Measurements from ENCODE around the gene ADCYAP1. TPM values are rescaled to one million over a fixed set of nuclear protein-coding genes. Genes with fewer than 3 reads are reported as not detected.
A peak's percentile ranks its signal among the peaks of the same experiment; 100 is the strongest.

ADCYAP1 gene
- not detected in 2 replicates for total RNA-seq (2021)
- long read RNA-seq, result 0 reads

DNA sequence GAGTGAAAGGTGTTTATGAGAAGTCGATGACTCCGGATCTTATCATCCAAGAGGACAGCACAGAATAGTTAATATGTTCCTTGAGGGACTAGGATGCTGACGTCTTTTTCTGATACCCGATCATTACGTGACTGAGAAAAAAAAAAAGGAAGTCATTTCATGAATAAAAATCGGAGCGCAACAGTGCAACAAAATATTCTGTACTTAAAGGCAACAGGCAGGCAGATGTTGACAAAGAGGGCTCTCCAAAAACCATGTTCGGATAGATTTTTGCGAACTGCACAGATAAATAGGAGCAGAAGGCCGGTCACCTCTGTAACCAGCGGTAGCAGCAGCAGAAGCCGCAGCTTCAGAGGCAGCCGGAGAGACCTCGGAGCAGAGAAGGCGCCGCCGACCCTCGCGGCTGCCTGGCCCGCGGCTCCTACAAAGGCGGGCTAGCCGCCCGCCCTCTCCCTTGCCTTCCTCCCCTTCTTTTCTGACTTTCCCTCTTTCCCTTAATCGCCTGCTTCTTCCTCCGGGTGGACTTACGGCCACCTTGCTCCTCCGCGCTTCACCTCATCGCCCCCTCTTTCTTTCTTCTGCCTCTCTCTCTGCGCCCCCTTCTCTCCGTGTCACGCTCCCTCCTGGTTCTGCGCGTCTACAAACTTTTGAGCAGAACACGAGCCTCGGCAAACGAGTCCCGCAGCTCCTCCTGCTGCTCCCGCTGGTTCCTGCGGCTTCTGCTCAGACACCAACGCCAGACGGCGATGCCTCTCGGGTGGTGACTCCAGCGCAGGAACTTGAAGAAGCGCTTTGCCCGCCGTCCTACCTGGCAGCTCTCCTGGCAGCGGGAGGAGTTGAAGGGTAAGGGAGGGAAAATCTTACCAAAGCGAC is at the start of gene ADCYAP1:
TSS of gene ADCYAP1 (plus strand) at position 654 of the 873 bp plus-strand sequence. CDS start 516 bp downstream, outside the sequence.
- no peaks in the 10 kb centered on the region for H3K79me2 ChIP-seq (ENCODE audit: insufficient read depth, low read length)
- H3K56ac ChIP-seq (ENCODE audit: insufficient read length, low read depth, low read length), result no peak within 1 kb of the TSS
- H3K4ac ChIP-seq (ENCODE audit: low read depth, low read length), result no peak within 1 kb of the TSS
- H3K79me1 ChIP-seq (ENCODE audit: insufficient read depth, low read depth, low read length, poor library complexity, severe bottlenecking), result no peaks in the 10 kb centered on the region
- Mint-ChIP-seq H3K27ac (peak within 1 kb of the TSS in 1 of 3 experiments; percentile 22; a peak in 1 of 7 replicates), H3K36me3 (ENCODE audit: insufficient read depth in 1 of 3, low read depth in 3 of 3) (no peaks in the 10 kb centered on the region; a peak in 1 of 7 replicates), H3K4me3 (peak within 1 kb of the TSS; percentile 58 to 82), H3K4me1 (peaks cover 51 to 54% of the 10 kb centered on the region in 2 experiments), H3K9me3 (peaks cover 0 to 3% of the 10 kb centered on the region in 2 experiments; a peak in 3 of 5 replicates), H3K27me3 (ENCODE audit: low read depth) (peaks cover 100% of the 10 kb centered on the region)
- no peaks in the 10 kb centered on the region for H4K20me1 ChIP-seq (ENCODE audit: control insufficient read depth, insufficient read depth, insufficient read length)
- H3K9ac ChIP-seq (ENCODE audit: extremely low read depth, insufficient read length, low read length), result no peak within 1 kb of the TSS
- H3K27ac ChIP-seq (ENCODE audit: insufficient read length, low read depth, low read length), result no peak within 1 kb of the TSS
- peak; percentile 72 for DNase-seq
- H4K91ac ChIP-seq (ENCODE audit: insufficient read length, low read depth, low read length), result no peak within 1 kb of the TSS
- H3K4me1 ChIP-seq (ENCODE audit: insufficient read depth, low read length), result peaks cover 6% of the 10 kb centered on the region; the same call in 1 of the 2 replicates
- H3K4me2 ChIP-seq (ENCODE audit: insufficient read depth, insufficient read length, low read length), result peak within 1 kb of the TSS; percentile 93
- H3K9me3 ChIP-seq (ENCODE audit: control insufficient read depth, low read depth, low read length), result no peaks in the 10 kb centered on the region
- no peak within 1 kb of the TSS for H3T11ph ChIP-seq (ENCODE audit: low read length)
- no peak within 1 kb of the TSS for H2BK12ac ChIP-seq (ENCODE audit: insufficient read length, low read depth, low read length)
- no peak within 1 kb of the TSS for H3K23ac ChIP-seq (ENCODE audit: insufficient read length, low read depth, low read length)
- no peak within 1 kb of the TSS for H2BK5ac ChIP-seq (ENCODE audit: insufficient read length, low read length)
- no peak within 1 kb of the TSS for H3K14ac ChIP-seq (ENCODE audit: insufficient read depth, low read length)
- peak; percentile 28; the same call in 1 of the 3 replicates for TF ChIP-seq CTCF (conservative IDR thresholded peaks at IDR 0.05)
- peaks cover 64% of the 10 kb centered on the region for H3K27me3 ChIP-seq (ENCODE audit: insufficient read depth, low read length)
- no peak within 1 kb of the TSS for H3K18ac ChIP-seq (ENCODE audit: insufficient read length, low read depth, low read length)
- H2AK5ac ChIP-seq (ENCODE audit: insufficient read length, low read length), result no peak within 1 kb of the TSS
- peak within 1 kb of the TSS; percentile 49 for H2AFZ ChIP-seq (ENCODE audit: low read length)
- no peak within 1 kb of the TSS for H2BK120ac ChIP-seq (ENCODE audit: low read depth, low read length, poor library complexity, severe bottlenecking)
- H3K23me2 ChIP-seq (ENCODE audit: insufficient read length, low read depth, low read length, poor library complexity, severe bottlenecking), result peaks cover 33% of the 10 kb centered on the region
- no peak within 1 kb of the TSS for H2BK20ac ChIP-seq (ENCODE audit: low read depth, low read length, poor library complexity, severe bottlenecking)
- H2BK15ac ChIP-seq (ENCODE audit: low read depth, low read length), result no peak within 1 kb of the TSS
- H4K8ac ChIP-seq (replicated peaks; ENCODE audit: insufficient read length, low read depth, low read length), result no peak within 1 kb of the TSS
- WGBS (ENCODE audit: extremely low coverage, insufficient read length, low lambda C conversion rate), result no CpG with 5 or more reads among the region's 51 CpGs
- no peak within 1 kb of the TSS for H4K5ac ChIP-seq (ENCODE audit: insufficient read length, low read depth, low read length)
